ENCODE results near the gene CDH4. TPM values are rescaled to one million over a fixed set of nuclear protein-coding genes. Genes with fewer than 3 reads are reported as not detected.

CDH4 gene
- total and polyA plus RNA-seq, 2 donors (not counting 1 experiment from before 2014, with no cell fraction given), result not detected

DNA sequence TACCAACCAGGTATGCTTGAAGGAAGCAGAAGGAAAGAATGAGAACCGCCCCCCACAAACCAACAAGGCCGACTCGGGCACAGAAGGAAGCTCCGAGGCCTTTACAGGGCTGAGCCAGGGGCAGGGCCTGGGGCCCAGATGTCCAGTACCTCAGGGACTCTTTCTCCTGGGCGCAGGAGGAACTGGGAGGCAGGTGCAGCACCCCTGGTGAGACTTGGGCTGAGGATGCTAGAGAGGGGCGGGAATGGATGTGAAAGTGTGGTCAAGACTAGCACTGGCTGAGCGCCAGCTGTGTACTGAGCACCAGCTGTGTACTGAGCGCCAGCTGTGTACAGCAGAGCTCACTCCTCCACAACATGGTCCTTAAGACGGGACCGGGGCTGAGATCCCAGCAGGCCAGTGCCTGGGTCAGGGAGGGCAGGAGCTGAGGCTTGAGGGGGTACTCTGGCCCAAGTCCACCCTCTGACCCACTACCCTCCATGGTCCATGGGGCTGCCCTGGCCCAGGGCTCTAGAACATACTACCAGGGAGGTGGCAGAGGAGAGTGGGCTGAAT lies 444.2 kb downstream of the CDH4 start:
- no peak for ATAC-seq (ENCODE audit: low read depth)
- WGBS (ENCODE audit: insufficient coverage), result 63% methylated on average over 6 of the region's 10 CpGs
- no peak for TF ChIP-seq EZH2 (IDR thresholded peaks at IDR 0.05; ENCODE audit: borderline replicate concordance, insufficient read depth, low read depth, low read length, poor library complexity, severe bottlenecking)
- no peak for TF ChIP-seq CTCF (IDR thresholded peaks at IDR 0.05)
- CTCF ChIA-PET, result interaction anchor here (0.6 kb wide), 1 partner anchor 372 kb away, joined by 3 read pairs; no protein-coding TSS in a partner anchor
- H3K9me3 ChIP-seq (ENCODE audit: control extremely low read depth in 1 of 3, control insufficient read depth in 2 of 3, insufficient read depth in 1 of 3, low read length in 2 of 3), result peaks cover 0 to 41% (median 0%) of the 10 kb centered on the region in 3 donors
- H3K79me2 ChIP-seq (ENCODE audit: control insufficient read depth, insufficient read depth, low read length), result no peaks in the 10 kb centered on the region
- no peaks in the 10 kb centered on the region for H3K9me3 Mint-ChIP-seq (ENCODE audit: insufficient read depth)
- H3K27ac ChIP-seq (ENCODE audit: low read length in 2 of 2), result no peak overlapping the region
- no peak overlapping the region for H2AFZ ChIP-seq (ENCODE audit: insufficient read depth, low read depth, low read length, poor library complexity, severe bottlenecking)
- no peaks in the 10 kb centered on the region for H3K27me3 ChIP-seq (replicated peaks in 1 of 4; ENCODE audit: control extremely low read depth in 1 of 4, control insufficient read depth in 3 of 4, insufficient read depth in 4 of 4, low read length in 3 of 4)
- H3K4me1 Mint-ChIP-seq, result no peaks in the 10 kb centered on the region
- H3K4me1 ChIP-seq (ENCODE audit: control insufficient read depth in 2 of 2, insufficient read depth in 2 of 2, low read length in 2 of 2), result no peaks in the 10 kb centered on the region
- H3K4me3 ChIP-seq (ENCODE audit: control extremely low read depth in 1 of 5, extremely low read depth in 1 of 5, insufficient read depth in 1 of 5, low read depth in 2 of 5, low read length in 4 of 5), result no peak overlapping the region
- no peaks in the 10 kb centered on the region for H3K36me3 ChIP-seq (replicated peaks in 1 of 2; ENCODE audit: control extremely low read depth in 1 of 2, control insufficient read depth in 1 of 2, extremely low read depth in 1 of 2, insufficient read depth in 2 of 2, low read length in 1 of 2)
- no peak for DNase-seq
- no peaks in the 10 kb centered on the region for H3K27me3 Mint-ChIP-seq
- no peak overlapping the region for H3K4me3 Mint-ChIP-seq
- H3K9ac ChIP-seq (ENCODE audit: low read length), result no peak overlapping the region
- no peaks in the 10 kb centered on the region for H4K20me1 ChIP-seq (ENCODE audit: control insufficient read depth, insufficient read depth, low read length, poor library complexity, severe bottlenecking)
- no peak overlapping the region for H3K27ac Mint-ChIP-seq
- POLR2A ChIA-PET, result no interaction called here
- H3K4me2 ChIP-seq (replicated peaks; ENCODE audit: low read depth, low read length, poor library complexity, severe bottlenecking), result no peak overlapping the region
- intact Hi-C loops (cut with micrococcal nuclease), result no loop called here

GRCh38 chr20:61697666-61698597 lies 445.9 kb downstream of the CDH4 start:
- peaks cover 0 to 48% (median 0%) of the 10 kb centered on the region in 3 donors for H3K9me3 ChIP-seq (ENCODE audit: control extremely low read depth in 1 of 3, control insufficient read depth in 2 of 3, insufficient read depth in 1 of 3, low read length in 2 of 3)
- H3K79me2 ChIP-seq (ENCODE audit: control insufficient read depth, insufficient read depth, low read length), result no peaks in the 10 kb centered on the region
- no peak overlapping the region for H2AFZ ChIP-seq (ENCODE audit: insufficient read depth, low read depth, low read length, poor library complexity, severe bottlenecking)
- H3K4me1 ChIP-seq (ENCODE audit: control insufficient read depth in 2 of 2, insufficient read depth in 2 of 2, low read length in 2 of 2), result no peaks in the 10 kb centered on the region
- no peak overlapping the region for H3K27ac Mint-ChIP-seq
- TF ChIP-seq CTCF (IDR thresholded peaks at IDR 0.05), result no peak
- TF ChIP-seq EZH2 (IDR thresholded peaks at IDR 0.05; ENCODE audit: borderline replicate concordance, insufficient read depth, low read depth, low read length, poor library complexity, severe bottlenecking), result no peak
- CTCF ChIA-PET, result no interaction called here
- intact Hi-C loops (cut with micrococcal nuclease), result no loop called here
- POLR2A ChIA-PET, result no interaction called here
- H3K36me3 ChIP-seq (replicated peaks in 1 of 2; ENCODE audit: control extremely low read depth in 1 of 2, control insufficient read depth in 1 of 2, extremely low read depth in 1 of 2, insufficient read depth in 2 of 2, low read length in 1 of 2), result no peaks in the 10 kb centered on the region
- no peak overlapping the region for H3K4me2 ChIP-seq (replicated peaks; ENCODE audit: low read depth, low read length, poor library complexity, severe bottlenecking)
- H3K27ac ChIP-seq (ENCODE audit: low read length in 2 of 2), result no peak overlapping the region
- no peaks in the 10 kb centered on the region for H3K27me3 ChIP-seq (replicated peaks in 1 of 4; ENCODE audit: control extremely low read depth in 1 of 4, control insufficient read depth in 3 of 4, insufficient read depth in 4 of 4, low read length in 3 of 4)
- H3K27me3 Mint-ChIP-seq, result no peaks in the 10 kb centered on the region
- no peak overlapping the region for H3K4me3 ChIP-seq (ENCODE audit: control extremely low read depth in 1 of 5, extremely low read depth in 1 of 5, insufficient read depth in 1 of 5, low read depth in 2 of 5, low read length in 4 of 5)
- H3K9ac ChIP-seq (ENCODE audit: low read length), result no peak overlapping the region
- no peak overlapping the region for H3K4me3 Mint-ChIP-seq
- 91% methylated on average over 33 of the region's 33 CpGs for WGBS (ENCODE audit: insufficient coverage)
- DNase-seq (no peak), ATAC-seq (ENCODE audit: low read depth) (no peak)
- H3K9me3 Mint-ChIP-seq (ENCODE audit: insufficient read depth), result no peaks in the 10 kb centered on the region
- H4K20me1 ChIP-seq (ENCODE audit: control insufficient read depth, insufficient read depth, low read length, poor library complexity, severe bottlenecking), result no peaks in the 10 kb centered on the region
- H3K4me1 Mint-ChIP-seq, result no peaks in the 10 kb centered on the region

All from B cell (primary cell).